Activated naive CD8-positive, alpha-beta T cell treated with anti-CD3 and anti-CD28 coated beads, Interleukin-2, amount 10 ng/mL, durations not matched to agents 7 days and 5 days (primary cell): ENCODE results near the gene PDE3A. TPM values are rescaled to one million over a fixed set of nuclear protein-coding genes. Genes with fewer than 3 reads are reported as not detected.
A peak's percentile ranks its signal among the peaks of the same experiment; 100 is the strongest.

Source experiments
- ATAC-seq: fragments of 150-1000 bp; cut with Tn5 transposase; one replicate; pipeline ENCODE4 v1.10.0; 2021; ENCODE audit warnings: low read depth, moderate library complexity
- POLR2A ChIA-PET: fragments of 350-600 bp; sonication (Branson Sonifier 250); formaldehyde crosslinking; loops from one replicate; lab custom pipeline; 2021; ENCODE audit warnings: antibody characterized with exemption; lab: Charles Lee
- DNase-seq: peaks from one replicate; pipeline ENCODE4 v3.0.0; 2021
- H3K27ac Mint-ChIP-seq: one replicate; pipeline ENCODE4 v1.8.0; 2022; ENCODE audit warnings: mild to moderate bottlenecking, mixed read lengths
- H3K27me3 Mint-ChIP-seq: one replicate; pipeline ENCODE4 v1.8.0; 2022; ENCODE audit warnings: mild to moderate bottlenecking, moderate library complexity, mixed read lengths
- H3K36me3 Mint-ChIP-seq: one replicate; pipeline ENCODE4 v1.8.0; 2021; ENCODE audit warnings: mild to moderate bottlenecking, mixed read lengths
- H3K4me1 Mint-ChIP-seq: one replicate; pipeline ENCODE4 v1.8.0; 2021; ENCODE audit warnings: mixed read lengths
- H3K4me3 Mint-ChIP-seq: one replicate; pipeline ENCODE4 v1.8.0; 2022; ENCODE audit warnings: mild to moderate bottlenecking, moderate library complexity, mixed read lengths
- H3K9me3 Mint-ChIP-seq: one replicate; pipeline ENCODE4 v1.8.0; 2021; ENCODE audit warnings: mixed read lengths
- total RNA-seq, 2 experiments: library from RNA; stranded (reverse); gene quantifications; one replicate each; pipeline ENCODE4 v1.2.3, GENCODE V29; 2021

Gene PDE3A
- total RNA-seq, 2 experiments from 2014 or later = not detected

GRCh38 chr12:20486233-20486632 is 117.9 kb downstream of the PDE3A start:
- H3K9me3 Mint-ChIP-seq = no peaks in the 10 kb centered on the region
- POLR2A ChIA-PET = no interaction called here
- no peaks in the 10 kb centered on the region for H3K27me3 Mint-ChIP-seq
- H3K27ac Mint-ChIP-seq = no peak overlapping the region
- no peaks in the 10 kb centered on the region for H3K4me1 Mint-ChIP-seq
- DNase-seq = no peak
- no peak for ATAC-seq
- H3K36me3 Mint-ChIP-seq = no peaks in the 10 kb centered on the region
- no peak overlapping the region for H3K4me3 Mint-ChIP-seq

DNA sequence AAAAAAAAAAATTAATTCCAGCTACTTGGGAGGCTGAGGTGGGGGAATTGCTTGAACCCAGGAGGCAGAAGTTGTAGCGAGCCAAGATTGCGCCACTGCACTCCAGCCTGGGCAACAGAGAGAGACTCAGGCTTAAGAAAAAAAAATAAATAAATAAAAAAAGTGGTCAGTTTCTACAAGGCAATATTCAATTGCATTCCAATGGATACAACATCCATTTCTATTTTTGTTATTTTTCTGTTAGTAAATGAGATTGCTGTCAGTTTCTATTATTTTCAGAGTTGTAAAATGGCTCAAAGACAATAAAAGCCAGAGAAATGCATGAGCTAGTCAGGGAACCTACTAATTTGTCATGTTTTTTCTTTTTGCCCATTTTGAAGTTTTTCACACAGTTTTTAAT is 119.2 kb downstream of the PDE3A start:
- Mint-ChIP-seq H3K9me3 (no peaks in the 10 kb centered on the region), H3K4me3 (no peak overlapping the region), H3K27me3 (no peaks in the 10 kb centered on the region), H3K4me1 (peaks cover 5% of the 10 kb centered on the region), H3K36me3 (no peaks in the 10 kb centered on the region), H3K27ac (no peak overlapping the region)
- POLR2A ChIA-PET = no interaction called here
- DNase-seq (no peak), ATAC-seq (no peak)

DNA sequence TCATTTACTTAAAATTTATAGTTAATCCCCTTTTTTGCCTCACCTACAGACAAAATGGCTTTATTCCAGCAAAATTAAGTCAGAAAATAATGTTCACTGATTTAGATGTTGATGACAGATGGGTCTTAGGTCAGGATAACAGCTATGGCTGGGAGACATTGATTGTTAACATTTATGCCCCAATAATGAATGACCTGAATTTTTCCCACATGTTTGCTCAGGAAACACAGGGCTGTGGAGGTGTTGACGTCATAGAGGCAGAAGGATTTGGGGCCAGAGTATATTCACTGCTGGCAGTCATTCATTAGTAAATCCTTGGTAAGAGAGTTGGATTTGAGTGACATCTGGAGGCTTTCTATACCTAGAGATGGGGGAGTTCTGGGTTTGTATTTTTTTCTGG is 121.3 kb downstream of the PDE3A start:
- Mint-ChIP-seq H3K4me3 (no peak overlapping the region), H3K27ac (no peak overlapping the region), H3K9me3 (no peaks in the 10 kb centered on the region), H3K27me3 (no peaks in the 10 kb centered on the region), H3K4me1 (peaks cover 5% of the 10 kb centered on the region), H3K36me3 (no peaks in the 10 kb centered on the region)
- DNase-seq (no peak), ATAC-seq (no peak)
- POLR2A ChIA-PET = no interaction called here

GRCh38 chr12:20490213-20490612 is 121.9 kb downstream of the PDE3A start:
- H3K4me1 Mint-ChIP-seq = peaks cover 5% of the 10 kb centered on the region
- POLR2A ChIA-PET = no interaction called here
- peaks cover 2% of the 10 kb centered on the region for H3K27me3 Mint-ChIP-seq
- ATAC-seq = no peak
- no peaks in the 10 kb centered on the region for H3K36me3 Mint-ChIP-seq
- H3K9me3 Mint-ChIP-seq = no peaks in the 10 kb centered on the region
- H3K27ac Mint-ChIP-seq = no peak overlapping the region
- no peak overlapping the region for H3K4me3 Mint-ChIP-seq
- no peak for DNase-seq

DNA sequence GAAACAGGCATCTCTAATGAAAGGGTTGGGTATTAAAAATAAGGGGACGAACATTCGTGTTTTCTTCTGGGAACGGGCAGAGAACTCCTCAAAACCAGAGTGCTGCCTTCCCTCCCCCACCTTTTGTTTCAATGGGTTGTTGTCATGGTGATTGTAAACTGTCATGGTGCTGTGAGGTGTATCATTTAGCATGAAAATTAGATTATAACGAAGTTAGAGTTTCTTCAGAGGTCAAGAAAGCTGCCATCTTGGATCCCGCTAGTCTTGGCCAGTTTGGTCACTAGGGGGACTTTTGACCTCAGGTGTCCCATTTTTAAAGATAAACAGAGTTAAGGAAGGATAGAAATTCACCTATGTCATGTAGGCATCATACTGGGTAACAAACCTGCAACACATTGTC is 123.0 kb downstream of the PDE3A start:
- Mint-ChIP-seq H3K4me1 (peaks cover 5% of the 10 kb centered on the region), H3K4me3 (no peak overlapping the region), H3K36me3 (no peaks in the 10 kb centered on the region), H3K9me3 (no peaks in the 10 kb centered on the region), H3K27ac (no peak overlapping the region), H3K27me3 (peaks cover 2% of the 10 kb centered on the region)
- POLR2A ChIA-PET = no interaction called here
- no peak for DNase-seq
- ATAC-seq = no peak

- POLR2A ChIA-PET = no interaction called here
- Mint-ChIP-seq H3K4me1 (peaks cover 5% of the 10 kb centered on the region), H3K4me3 (peak overlapping the region; percentile 7), H3K27me3 (peaks cover 2% of the 10 kb centered on the region), H3K36me3 (no peaks in the 10 kb centered on the region), H3K9me3 (no peaks in the 10 kb centered on the region), H3K27ac (peak overlapping the region; percentile 24)
- DNase-seq = no peak
- ATAC-seq = peak; percentile 52
These were observed 124.0 kb downstream of the PDE3A start for GRCh38 chr12:20492251-20492760.

- no peak overlapping the region for H3K4me3 Mint-ChIP-seq
- H3K9me3 Mint-ChIP-seq = no peaks in the 10 kb centered on the region
- peaks cover 2% of the 10 kb centered on the region for H3K27me3 Mint-ChIP-seq
- no peak for ATAC-seq
- POLR2A ChIA-PET = no interaction called here
- H3K4me1 Mint-ChIP-seq = peaks cover 5% of the 10 kb centered on the region
- H3K27ac Mint-ChIP-seq = no peak overlapping the region
- DNase-seq = no peak
- H3K36me3 Mint-ChIP-seq = no peaks in the 10 kb centered on the region
These were observed 125.6 kb downstream of the PDE3A start for GRCh38 chr12:20493934-20494333.

- H3K4me1 Mint-ChIP-seq = peaks cover 5% of the 10 kb centered on the region
- no peaks in the 10 kb centered on the region for H3K36me3 Mint-ChIP-seq
- POLR2A ChIA-PET = no interaction called here
- H3K27me3 Mint-ChIP-seq = peaks cover 2% of the 10 kb centered on the region
- H3K9me3 Mint-ChIP-seq = no peaks in the 10 kb centered on the region
- H3K27ac Mint-ChIP-seq = no peak overlapping the region
- ATAC-seq (no peak), DNase-seq (no peak)
- no peak overlapping the region for H3K4me3 Mint-ChIP-seq
These were observed 126.5 kb downstream of the PDE3A start for GRCh38 chr12:20494851-20495250.

GRCh38 chr12:20495997-20496396 is 127.7 kb downstream of the PDE3A start:
- Mint-ChIP-seq H3K9me3 (no peaks in the 10 kb centered on the region), H3K27me3 (peaks cover 2% of the 10 kb centered on the region), H3K4me1 (peaks cover 5% of the 10 kb centered on the region), H3K27ac (no peak overlapping the region), H3K4me3 (no peak overlapping the region), H3K36me3 (no peaks in the 10 kb centered on the region)
- POLR2A ChIA-PET = no interaction called here
- DNase-seq (no peak), ATAC-seq (no peak)

DNA sequence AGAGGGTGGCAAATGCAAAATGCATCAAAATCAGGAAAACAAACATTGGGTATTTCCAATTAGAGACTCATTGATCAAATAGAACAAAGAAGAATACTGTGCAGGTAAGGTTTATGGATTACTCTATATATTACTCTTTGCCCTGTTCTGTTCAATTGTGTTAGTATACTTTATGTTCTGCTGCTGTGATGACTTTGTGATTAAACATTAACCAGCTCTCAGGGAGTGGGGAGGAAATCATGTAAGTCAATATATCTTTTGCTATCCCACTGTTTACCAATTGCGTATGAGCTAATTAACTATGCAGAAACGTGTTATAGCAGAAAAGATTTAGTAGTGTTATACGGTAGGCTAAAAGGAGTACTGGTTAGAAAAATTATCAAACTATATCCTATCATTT is 129.4 kb downstream of the PDE3A start:
- Mint-ChIP-seq H3K36me3 (no peaks in the 10 kb centered on the region), H3K9me3 (no peaks in the 10 kb centered on the region), H3K27me3 (peaks cover 2% of the 10 kb centered on the region), H3K27ac (no peak overlapping the region), H3K4me3 (no peak overlapping the region), H3K4me1 (no peaks in the 10 kb centered on the region)
- ATAC-seq (no peak), DNase-seq (no peak)
- POLR2A ChIA-PET = no interaction called here

GRCh38 chr12:20501958-20502357 is 133.6 kb downstream of the PDE3A start:
- Mint-ChIP-seq H3K4me3 (no peak overlapping the region), H3K9me3 (no peaks in the 10 kb centered on the region), H3K4me1 (no peaks in the 10 kb centered on the region), H3K36me3 (no peaks in the 10 kb centered on the region), H3K27me3 (no peaks in the 10 kb centered on the region), H3K27ac (no peak overlapping the region)
- ATAC-seq = no peak
- POLR2A ChIA-PET = no interaction called here
- no peak for DNase-seq

DNA sequence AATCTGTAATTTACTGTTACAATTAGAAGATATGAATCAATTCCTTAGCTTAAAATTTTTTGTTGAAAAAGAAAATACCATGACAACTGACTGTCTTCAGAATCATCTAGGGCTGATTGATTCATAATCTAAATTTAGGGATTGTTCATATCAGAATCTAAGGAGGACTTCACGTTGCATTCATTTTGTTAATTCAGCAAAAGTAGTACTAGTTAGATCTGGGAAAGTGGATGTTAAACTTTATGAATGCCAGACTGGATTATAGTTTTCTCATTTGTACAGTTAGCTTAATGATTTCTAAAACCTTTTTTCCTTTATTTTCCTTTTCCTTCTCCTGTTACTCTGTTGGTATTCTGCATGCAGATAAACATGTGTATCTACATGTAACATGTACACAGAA is 135.5 kb downstream of the PDE3A start:
- no peak for DNase-seq
- H3K27ac Mint-ChIP-seq = no peak overlapping the region
- POLR2A ChIA-PET = no interaction called here
- no peaks in the 10 kb centered on the region for H3K9me3 Mint-ChIP-seq
- H3K4me1 Mint-ChIP-seq = peaks cover 3% of the 10 kb centered on the region
- no peak for ATAC-seq
- no peaks in the 10 kb centered on the region for H3K27me3 Mint-ChIP-seq
- no peak overlapping the region for H3K4me3 Mint-ChIP-seq
- no peaks in the 10 kb centered on the region for H3K36me3 Mint-ChIP-seq

DNA sequence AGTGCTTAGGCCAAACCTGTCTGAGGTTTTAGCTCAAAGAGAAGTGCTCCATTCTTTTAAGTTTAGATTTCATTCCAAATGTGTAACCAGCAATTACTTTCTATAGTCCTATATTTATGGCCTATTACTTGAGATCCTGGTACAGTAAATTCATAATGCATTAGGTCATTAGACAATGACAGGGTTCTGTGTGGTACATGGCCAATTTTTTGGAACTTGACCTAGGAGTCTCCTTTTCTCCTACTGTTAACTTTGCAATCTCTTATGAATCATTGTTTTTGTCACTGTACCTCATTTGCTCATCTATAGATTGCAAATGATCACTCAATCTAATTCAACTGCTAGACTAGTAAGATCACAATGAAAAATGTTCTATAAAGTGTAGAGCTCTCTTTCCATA is 136.7 kb downstream of the PDE3A start:
- H3K27ac Mint-ChIP-seq = no peak overlapping the region
- H3K36me3 Mint-ChIP-seq = no peaks in the 10 kb centered on the region
- no peak overlapping the region for H3K4me3 Mint-ChIP-seq
- DNase-seq (no peak), ATAC-seq (no peak)
- no peaks in the 10 kb centered on the region for H3K27me3 Mint-ChIP-seq
- POLR2A ChIA-PET = no interaction called here
- no peaks in the 10 kb centered on the region for H3K9me3 Mint-ChIP-seq
- H3K4me1 Mint-ChIP-seq = peaks cover 3% of the 10 kb centered on the region

DNA sequence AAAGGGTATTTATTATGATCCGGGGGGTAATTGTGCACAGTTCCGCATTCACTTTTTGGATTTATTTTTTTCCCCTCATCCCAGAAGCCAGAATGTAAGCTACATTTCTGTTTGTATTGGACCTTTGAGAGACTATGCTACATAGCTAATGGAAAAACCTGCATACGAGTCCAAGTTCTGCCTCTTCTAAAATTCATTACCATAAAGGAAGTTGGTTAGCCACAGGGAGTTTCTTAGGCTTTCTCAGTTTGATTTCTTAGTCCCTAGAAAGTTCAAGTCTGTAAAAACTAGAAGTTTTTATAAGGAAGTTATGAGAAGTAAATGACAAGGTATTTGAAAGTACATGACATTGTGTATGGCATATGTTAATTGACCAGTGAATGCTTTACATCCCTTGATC is 138.7 kb downstream of the PDE3A start:
- Mint-ChIP-seq H3K4me1 (peaks cover 3% of the 10 kb centered on the region), H3K36me3 (no peaks in the 10 kb centered on the region), H3K9me3 (no peaks in the 10 kb centered on the region)

GRCh38 chr12:20507711-20508110 is 139.4 kb downstream of the PDE3A start:
- H3K4me1 Mint-ChIP-seq = peaks cover 3% of the 10 kb centered on the region
- POLR2A ChIA-PET = no interaction called here
- ATAC-seq (no peak), DNase-seq (no peak)
- H3K27me3 Mint-ChIP-seq = no peaks in the 10 kb centered on the region
- H3K4me3 Mint-ChIP-seq = no peak overlapping the region
- no peaks in the 10 kb centered on the region for H3K9me3 Mint-ChIP-seq
- no peak overlapping the region for H3K27ac Mint-ChIP-seq
- H3K36me3 Mint-ChIP-seq = no peaks in the 10 kb centered on the region

More for the DNA sequence above, 138.7 kb downstream of the PDE3A start:
- no peak overlapping the region for H3K4me3 Mint-ChIP-seq
- no peak overlapping the region for H3K27ac Mint-ChIP-seq
- POLR2A ChIA-PET = no interaction called here
- H3K27me3 Mint-ChIP-seq = no peaks in the 10 kb centered on the region
- DNase-seq (no peak), ATAC-seq (no peak)
